ENCODE measurements around the gene NAPSA.

NAPSA gene

GRCh38 chr19:50383852-50384684, 18.6 kb upstream of the NAPSA start, which contains the start of gene POLD1:
POLD1 (plus strand) TSS chr19:50384347; CDS start chr19:50398852, 14,505 bp downstream.
- peak; percentile 99 for DNase-seq

DNA sequence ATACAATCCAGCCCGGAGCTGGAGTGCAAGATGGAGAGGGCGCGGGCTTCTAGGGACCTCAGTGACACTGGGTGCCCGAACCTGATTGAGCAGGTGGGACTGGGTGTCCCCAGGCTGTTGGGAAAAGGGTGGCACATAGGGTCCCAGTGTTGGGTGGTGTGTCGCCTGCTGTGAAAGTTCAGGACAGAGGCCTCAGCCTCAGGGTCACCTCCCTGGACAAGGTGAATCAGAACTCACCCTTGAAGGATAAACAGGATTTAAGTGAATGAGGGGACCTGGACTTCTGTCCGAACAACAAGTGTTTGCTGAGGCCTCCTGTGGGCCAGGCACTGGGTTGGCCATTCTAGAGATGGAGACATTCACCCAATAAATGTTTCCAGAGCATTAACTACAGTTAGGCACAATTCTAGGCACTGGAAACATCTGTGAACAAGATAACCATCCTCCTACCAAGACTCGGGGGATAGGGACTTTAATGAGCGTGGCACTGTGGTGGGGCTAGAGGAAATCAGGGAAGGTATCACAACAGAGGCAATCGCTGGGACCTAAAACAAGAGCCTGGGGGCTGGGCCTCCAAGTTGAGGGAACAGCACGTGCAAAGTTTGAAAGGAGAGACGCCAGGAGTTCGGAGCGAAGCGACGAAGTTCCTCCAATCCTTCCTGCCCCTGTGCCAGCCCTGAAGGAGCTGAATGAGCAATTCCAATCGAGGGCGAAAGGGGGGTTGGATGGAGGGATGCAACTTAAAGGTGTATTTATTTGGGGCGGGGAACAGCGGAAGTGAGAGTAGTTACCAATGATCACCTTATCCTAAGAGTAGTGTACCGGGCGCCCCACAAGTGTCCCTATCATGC, 17.8 kb upstream of the NAPSA start:
- DNase-seq: no peak

GRCh38 chr19:50381881-50382729, 16.7 kb upstream of the NAPSA start:
- DNase-seq: no peak

- no peak for DNase-seq
Observed at GRCh38 chr19:50380751-50381151, 15.3 kb upstream of the NAPSA start.

- no peak for DNase-seq
Observed at GRCh38 chr19:50380137-50380536, 14.7 kb upstream of the NAPSA start.

- DNase-seq: no peak
Observed at GRCh38 chr19:50379602-50380001, 14.2 kb upstream of the NAPSA start.

DNA sequence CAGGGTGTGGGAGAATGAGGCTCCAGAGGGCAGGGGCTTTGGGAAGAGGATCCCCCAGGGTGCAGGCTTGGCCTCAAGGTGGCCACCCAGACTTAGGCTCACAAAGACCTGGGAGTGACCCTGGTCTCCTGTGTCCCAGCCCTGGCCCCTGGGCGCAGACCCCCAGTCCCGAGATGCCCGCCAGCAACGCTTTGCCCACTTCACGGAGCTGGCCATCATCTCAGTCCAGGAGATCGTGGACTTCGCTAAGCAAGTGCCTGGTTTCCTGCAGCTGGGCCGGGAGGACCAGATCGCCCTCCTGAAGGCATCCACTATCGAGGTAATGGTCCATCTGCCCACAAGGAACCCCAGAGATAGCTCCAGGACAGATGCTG, 13.4 kb upstream of the NAPSA start:
- DNase-seq: no peak

- no peak for DNase-seq
Observed at GRCh38 chr19:50378169-50378862, 12.9 kb upstream of the NAPSA start.

DNA sequence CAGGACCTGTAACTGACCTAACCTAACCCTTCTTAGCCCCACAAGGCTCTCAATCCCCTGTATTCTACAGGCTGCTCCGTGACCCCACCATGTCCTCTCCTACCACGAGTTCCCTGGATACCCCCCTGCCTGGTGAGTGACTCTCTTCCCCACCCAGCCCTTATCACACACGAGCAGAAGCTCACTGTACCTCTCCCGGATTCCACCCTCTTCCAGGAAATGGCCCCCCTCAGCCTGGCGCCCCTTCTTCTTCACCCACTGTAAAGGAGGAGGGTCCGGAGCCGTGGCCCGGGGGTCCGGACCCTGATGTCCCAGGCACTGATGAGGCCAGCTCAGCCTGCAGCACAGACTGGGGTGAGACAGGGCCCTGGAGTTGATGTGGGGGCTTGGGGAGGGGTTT, 12.1 kb upstream of the NAPSA start:
- no peak for DNase-seq

- DNase-seq: no peak
Observed at GRCh38 chr19:50377051-50377461, 11.6 kb upstream of the NAPSA start.

- peak; percentile 99 for DNase-seq
Observed at GRCh38 chr19:50376166-50377050, 11.0 kb upstream of the NAPSA start, which contains the start of gene NR1H2. NR1H2 (plus strand) TSS chr19:50376457; CDS start chr19:50377606, 1,149 bp downstream.

DNA sequence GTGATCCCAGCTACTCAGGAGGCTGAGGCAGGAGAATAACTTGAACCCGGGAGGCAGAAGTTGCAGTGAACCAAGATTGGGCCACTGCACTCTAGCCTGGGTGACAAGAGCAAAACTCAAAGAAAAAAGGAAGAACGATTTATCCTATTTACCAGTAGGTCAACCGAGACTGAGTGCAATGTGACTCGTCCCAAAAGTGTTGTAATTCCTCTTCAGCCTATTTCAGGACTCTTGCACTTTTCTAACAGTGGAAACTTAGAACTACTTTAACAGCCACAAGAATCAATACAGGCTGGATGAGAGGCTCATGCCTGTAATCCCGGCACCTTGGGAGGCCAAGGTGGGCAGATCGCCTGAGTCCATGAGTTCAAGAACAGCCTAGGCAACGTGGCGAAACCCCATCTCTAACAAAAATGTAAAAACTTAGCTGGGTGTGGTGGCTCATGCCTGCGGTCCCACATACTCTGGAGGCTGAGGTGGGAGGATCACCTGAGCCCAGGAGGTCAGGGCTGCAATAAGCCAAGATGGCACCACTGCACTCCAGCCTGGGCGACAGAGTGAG, 6.6 kb upstream of the NAPSA start:
- no peak for DNase-seq

DNA sequence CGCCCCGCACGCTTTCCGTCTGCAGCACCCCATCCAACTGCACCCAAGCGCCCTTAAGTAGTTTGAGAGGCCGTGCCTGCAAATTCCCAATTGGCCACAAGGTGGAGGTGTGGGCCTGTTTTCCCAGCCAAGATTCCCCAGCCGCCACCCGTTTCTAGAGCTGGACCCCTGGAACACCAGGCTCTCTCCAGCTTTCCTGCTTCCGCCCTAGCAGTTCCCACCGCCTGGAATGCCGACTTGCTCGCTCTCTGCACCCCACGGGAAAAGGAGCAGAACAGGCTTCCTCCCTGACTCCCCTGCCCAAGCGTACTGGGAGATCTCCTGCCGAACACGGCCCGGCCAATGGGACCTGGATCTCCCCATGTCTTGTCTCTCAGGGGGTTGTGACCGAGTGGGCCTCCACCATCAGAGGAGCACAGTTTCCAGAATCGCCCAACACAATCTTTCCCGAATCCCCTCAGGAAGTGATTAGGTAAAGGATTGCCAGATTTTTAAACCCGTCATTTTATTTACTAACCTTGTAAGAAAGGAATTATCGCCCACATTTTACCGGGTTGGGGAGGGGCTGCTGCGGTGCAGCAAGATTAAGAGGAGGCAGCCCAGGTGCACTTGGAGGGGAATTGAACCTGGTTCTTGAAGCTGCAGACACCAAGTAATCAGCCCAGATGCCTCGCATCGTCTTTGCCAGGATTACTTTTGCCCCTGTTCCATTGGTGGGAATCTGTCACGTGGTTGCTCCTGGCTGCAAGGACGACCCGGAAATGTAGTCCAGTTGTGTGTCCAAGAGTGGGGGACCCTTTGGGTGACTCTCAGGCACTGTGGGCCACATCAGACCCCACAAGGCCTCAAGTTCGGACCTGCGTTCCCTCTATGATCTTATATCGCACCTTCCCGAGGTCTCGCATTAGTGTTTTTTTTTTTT, 3.5 kb upstream of the NAPSA start:
- peak; percentile 91 for DNase-seq

GRCh38 chr19:50362656-50363424, 2.6 kb downstream of the NAPSA start:
- no peak for DNase-seq

- DNase-seq: no peak
Observed at GRCh38 chr19:50362030-50362412, 3.4 kb downstream of the NAPSA start.

DNA sequence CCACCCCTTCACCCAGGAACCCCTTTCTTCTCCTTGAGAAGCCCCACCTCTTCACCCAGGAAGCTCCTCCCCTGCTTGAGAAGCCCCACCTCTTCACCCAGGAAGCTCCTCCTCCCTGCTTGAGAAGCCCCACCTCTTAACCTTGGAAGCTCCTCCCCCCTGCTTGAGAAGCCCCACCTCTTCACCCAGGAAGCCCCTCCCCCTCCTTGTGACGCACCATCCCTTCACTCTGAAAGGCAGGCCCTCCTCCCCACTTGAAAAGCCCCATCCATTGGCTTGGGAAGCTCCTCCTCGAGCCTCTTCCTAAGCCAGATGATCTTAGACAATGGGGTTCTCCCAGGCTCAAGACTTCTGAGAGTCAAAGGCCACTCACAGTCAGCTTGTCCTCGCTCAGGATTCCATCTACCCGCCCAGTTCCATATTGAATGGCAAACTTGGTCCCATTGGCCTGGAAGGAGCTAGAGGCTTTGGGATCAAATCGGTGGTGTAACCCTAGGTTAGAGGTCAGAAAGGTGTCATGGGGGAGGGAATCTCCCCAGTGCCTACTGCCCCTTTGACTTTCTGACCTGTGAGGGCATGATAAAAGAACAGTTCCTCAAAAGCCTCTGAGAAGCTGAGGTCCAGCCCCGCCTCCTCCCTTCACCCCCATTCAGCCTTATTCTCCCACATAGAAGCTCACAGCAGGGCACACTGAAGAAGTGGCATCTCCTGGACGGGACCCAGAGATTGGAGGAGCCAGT, 4.0 kb downstream of the NAPSA start:
- no peak for DNase-seq

GRCh38 chr19:50359328-50359818, 6.1 kb downstream of the NAPSA start:
- DNase-seq: no peak
